OCI-LY1 (cell line): ENCODE results near the gene CLK2.

ENCODE experiments used
- H2AFZ ChIP-seq: fragments of 200-600 bp; sonication (generic), shearing (Covaris generic); 2 replicates; pipeline ENCODE4 v1.6.0; 2014; ENCODE audit warnings: antibody characterized with exemption, mild to moderate bottlenecking, low read length
- H3F3A ChIP-seq: fragments of 200-600 bp; sonication (generic), shearing (Covaris generic); 2 replicates; pipeline ENCODE4 v1.6.0; 2014; ENCODE audit warnings: mild to moderate bottlenecking, antibody characterized with exemption, low read length, moderate library complexity; ENCODE audit not compliant: insufficient read depth
- H3K27ac ChIP-seq: fragments of 200-600 bp; sonication (generic); 2 replicates; pipeline ENCODE4 v1.5.1; 2014; ENCODE audit warnings: low read length, mixed run types, mild to moderate bottlenecking, low read depth; ENCODE audit not compliant: poor library complexity, severe bottlenecking
- H3K27me3 ChIP-seq: fragments of 200-600 bp; sonication (generic); 2 replicates; pipeline ENCODE4 v1.6.0; 2014; ENCODE audit warnings: antibody characterized with exemption, mild to moderate bottlenecking, low read length, moderate library complexity; ENCODE audit not compliant: insufficient read depth
- H3K36me3 ChIP-seq: fragments of 200-600 bp; sonication (generic); 2 replicates; pipeline ENCODE4 v1.6.1; 2014; ENCODE audit warnings: mild to moderate bottlenecking, antibody characterized with exemption, low read length, moderate library complexity, mixed read lengths; ENCODE audit not compliant: insufficient read depth
- H3K4me1 ChIP-seq: fragments of 200-600 bp; sonication (generic); 2 replicates; pipeline ENCODE4 v1.5.1; 2014; ENCODE audit warnings: mild to moderate bottlenecking, low read length, moderate library complexity; ENCODE audit not compliant: insufficient read depth, severe bottlenecking
- H3K4me2 ChIP-seq: fragments of 200-600 bp; sonication (generic), shearing (Covaris generic); 2 replicates; pipeline ENCODE4 v1.6.1; 2014; ENCODE audit warnings: low read length
- H3K4me3 ChIP-seq: fragments of 200-600 bp; sonication (generic); 2 replicates; pipeline ENCODE4 v1.5.1; 2014; ENCODE audit warnings: low read length, low read depth, mild to moderate bottlenecking, mixed read lengths; ENCODE audit not compliant: poor library complexity, severe bottlenecking
- H3K79me2 ChIP-seq: fragments of 200-600 bp; shearing (Covaris generic); 2 replicates; pipeline ENCODE4 v1.6.1; 2016; ENCODE audit warnings: mixed run types, low read length, mixed read lengths; ENCODE audit not compliant: insufficient read depth
- H3K9ac ChIP-seq: fragments of 200-600 bp; sonication (generic), shearing (Covaris generic); 2 replicates; pipeline ENCODE4 v1.6.1; 2014; ENCODE audit warnings: mild to moderate bottlenecking, low read length, mixed read lengths
- H3K9me2 ChIP-seq: fragments of 200-600 bp; sonication (generic), shearing (Covaris generic); 2 replicates; pipeline ENCODE4 v1.6.1; 2014; ENCODE audit warnings: low read depth, mild to moderate bottlenecking, low read length, mixed read lengths
- H3K9me3 ChIP-seq: fragments of 200-600 bp; shearing (Covaris generic); 2 replicates; pipeline ENCODE4 v1.6.1; 2014; ENCODE audit warnings: low read length, mixed read lengths
- H4K20me1 ChIP-seq: fragments of 200-600 bp; sonication (generic), shearing (Covaris generic); 2 replicates; pipeline ENCODE4 v1.6.0; 2016; ENCODE audit warnings: mild to moderate bottlenecking, low read length; ENCODE audit not compliant: insufficient read depth
- CTCF ChIP-seq: fragments of 200-600 bp; sonication (generic), shearing (Covaris generic); IDR thresholded peaks from 2 replicates; pipeline ENCODE4 v1.5.1; 2017; ENCODE audit warnings: mild to moderate bottlenecking, antibody characterized with exemption, low read length, moderate library complexity, mixed read lengths
- EZH2 ChIP-seq: fragments of 200-600 bp; sonication (generic), shearing (Covaris generic); IDR thresholded peaks from 2 replicates; pipeline ENCODE4 v1.8.0; 2017; ENCODE audit warnings: borderline replicate concordance, mixed run types, mild to moderate bottlenecking, antibody characterized with exemption, low read length, moderate library complexity, mixed read lengths

The CLK2 gene

GRCh38 chr1:155253208-155253607 is 20.1 kb downstream of the CLK2 start:
- Histone ChIP-seq H3K36me3 (peaks cover 8% of the 10 kb centered on the region; the same call in 1 of the 2 replicates), H3K27ac (peak overlapping the region; percentile 55), H2AFZ (no peak overlapping the region), H3K4me3 (peak overlapping the region; percentile 72), H3K9me2 (no peaks in the 10 kb centered on the region), H3K4me1 (peaks cover 47% of the 10 kb centered on the region), H3K79me2 (no peaks in the 10 kb centered on the region), H3F3A (no peaks in the 10 kb centered on the region), H4K20me1 (no peaks in the 10 kb centered on the region), H3K27me3 (no peaks in the 10 kb centered on the region), H3K9ac (peak overlapping the region; percentile 68; the same call in 1 of the 2 replicates), H3K4me2 (peak overlapping the region; percentile 86), H3K9me3 (no peaks in the 10 kb centered on the region)
- TF ChIP-seq CTCF (no peak), EZH2 (no peak)

GRCh38 chr1:155251566-155251965 is 21.7 kb downstream of the CLK2 start:
- Histone ChIP-seq H3K36me3 (no peaks in the 10 kb centered on the region), H3K27ac (peak overlapping the region; percentile 54), H3F3A (peaks cover 4% of the 10 kb centered on the region; the same call in 1 of the 2 replicates), H3K27me3 (no peaks in the 10 kb centered on the region), H3K4me3 (no peak overlapping the region), H3K9ac (no peak overlapping the region; the same call in 1 of the 2 replicates), H2AFZ (no peak overlapping the region), H3K4me1 (peaks cover 51% of the 10 kb centered on the region), H4K20me1 (no peaks in the 10 kb centered on the region), H3K9me2 (no peaks in the 10 kb centered on the region), H3K4me2 (no peak overlapping the region), H3K9me3 (no peaks in the 10 kb centered on the region), H3K79me2 (no peaks in the 10 kb centered on the region)
- TF ChIP-seq CTCF = no peak
- TF ChIP-seq EZH2 = no peak

- Histone ChIP-seq H3K9me3 (no peaks in the 10 kb centered on the region), H3K4me1 (peaks cover 47% of the 10 kb centered on the region), H3K4me3 (peak overlapping the region; percentile 65), H3F3A (peaks cover 6% of the 10 kb centered on the region; the same call in 1 of the 2 replicates), H3K4me2 (peak overlapping the region; percentile 84), H2AFZ (no peak overlapping the region), H3K36me3 (no peaks in the 10 kb centered on the region), H3K79me2 (no peaks in the 10 kb centered on the region), H3K9ac (peak overlapping the region; percentile 70), H3K27ac (peak overlapping the region; percentile 54), H3K9me2 (no peaks in the 10 kb centered on the region), H4K20me1 (no peaks in the 10 kb centered on the region), H3K27me3 (no peaks in the 10 kb centered on the region)
- TF ChIP-seq EZH2 (no peak), CTCF (peak; percentile 99)
Observed at GRCh38 chr1:155250633-155251449, 22.5 kb downstream of the CLK2 start.
